ENCODE data around the gene SLC9A9. TPM values are rescaled to one million over a fixed set of nuclear protein-coding genes. Genes with fewer than 3 reads are reported as not detected.

The SLC9A9 gene
- polyA plus RNA-seq, 1 of the 3 experiments (the other 2 are of a cell fraction), result 0.05 TPM

DNA sequence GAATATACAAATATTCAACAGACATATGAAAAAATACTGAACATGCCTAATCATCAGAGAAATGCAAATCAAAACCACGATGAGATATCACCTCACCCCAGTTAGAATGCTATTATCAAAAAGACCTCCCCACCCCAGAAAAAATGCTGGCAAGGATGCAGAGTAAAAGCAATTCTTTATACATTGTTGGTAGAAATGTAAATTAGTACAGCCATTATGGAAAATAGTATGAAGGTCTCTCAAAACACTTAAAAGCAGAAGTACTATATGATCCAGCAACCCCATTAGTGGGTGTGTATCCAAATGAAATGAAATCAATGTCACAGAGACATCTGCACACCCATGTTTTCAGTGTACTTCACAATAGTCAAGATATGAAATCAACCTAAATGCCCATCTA, 420.0 kb downstream of the SLC9A9 start:
- Histone ChIP-seq H3K9me3 (no peaks in the 10 kb centered on the region), H2AFZ (ENCODE audit: low read depth) (no peak overlapping the region), H3K27me3 (ENCODE audit: insufficient read depth) (no peaks in the 10 kb centered on the region), H3K27ac (ENCODE audit: low read depth in 2 of 2, low read length in 1 of 2) (no peak overlapping the region), H3K4me1 (ENCODE audit: control insufficient read depth in 1 of 2, insufficient read depth in 2 of 2, low read depth in 1 of 2, low read length in 1 of 2) (no peaks in the 10 kb centered on the region), H4K20me1 (ENCODE audit: insufficient read depth) (no peaks in the 10 kb centered on the region), H3K4me3 (ENCODE audit: low read depth in 2 of 2, low read length in 1 of 2) (no peak overlapping the region), H3F3A (replicated peaks; ENCODE audit: insufficient read depth) (no peaks in the 10 kb centered on the region), H3K9ac (no peak overlapping the region), H3K79me2 (ENCODE audit: insufficient read depth) (no peaks in the 10 kb centered on the region), H3K4me2 (no peak overlapping the region), H3K9me2 (no peaks in the 10 kb centered on the region), H3K36me3 (replicated peaks in 1 of 2; ENCODE audit: control insufficient read depth in 1 of 2, insufficient read depth in 2 of 2, low read length in 1 of 2) (no peaks in the 10 kb centered on the region)
- CTCF ChIA-PET, result no interaction called here
- DNase-seq, result no peak
- POLR2A ChIA-PET, result no interaction called here
- WGBS (ENCODE audit: low lambda C conversion rate), result 5% methylated on average over 1 of the region's 1 CpG
- TF ChIP-seq SMC3 (IDR thresholded peaks at IDR 0.05; ENCODE audit: low read depth, low read length), result no peak
- no peak for TF ChIP-seq CHD2 (IDR thresholded peaks at IDR 0.05; ENCODE audit: low read length, partially characterized antibody)
- no peak for TF ChIP-seq RCOR1 (IDR thresholded peaks at IDR 0.05; ENCODE audit: low read length)
- TF ChIP-seq MEF2A (IDR thresholded peaks at IDR 0.05; ENCODE audit: borderline replicate concordance, low read depth), result no peak
- no peak for TF ChIP-seq YY1 (IDR thresholded peaks at IDR 0.05; ENCODE audit: low read depth)
- TF ChIP-seq RXRA (IDR thresholded peaks at IDR 0.05; ENCODE audit: borderline replicate concordance, low read depth), result no peak
- no peak for TF ChIP-seq RFX5 (IDR thresholded peaks at IDR 0.05; ENCODE audit: low read length)
- no peak for TF ChIP-seq NRF1 (IDR thresholded peaks at IDR 0.05; ENCODE audit: low read depth, low read length)
- TF ChIP-seq RAD21 (IDR thresholded peaks at IDR 0.05; ENCODE audit: low read length), result no peak
- no peak for TF ChIP-seq GATA2 (CRISPR knock-in tag; IDR thresholded peaks at IDR 0.05)
- TF ChIP-seq, protein P1, sequence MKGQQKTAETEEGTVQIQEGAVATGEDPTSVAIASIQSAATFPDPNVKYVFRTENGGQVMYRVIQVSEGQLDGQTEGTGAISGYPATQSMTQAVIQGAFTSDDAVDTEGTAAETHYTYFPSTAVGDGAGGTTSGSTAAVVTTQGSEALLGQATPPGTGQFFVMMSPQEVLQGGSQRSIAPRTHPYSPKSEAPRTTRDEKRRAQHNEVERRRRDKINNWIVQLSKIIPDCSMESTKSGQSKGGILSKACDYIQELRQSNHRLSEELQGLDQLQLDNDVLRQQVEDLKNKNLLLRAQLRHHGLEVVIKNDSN (IDR thresholded peaks at IDR 0.05; ENCODE audit: borderline replicate concordance, low read depth), result no peak
- no peak for TF ChIP-seq TCF12 (IDR thresholded peaks at IDR 0.05)
- TF ChIP-seq GABPA (IDR thresholded peaks at IDR 0.05; ENCODE audit: low read depth), result no peak
- TF ChIP-seq SIN3A (IDR thresholded peaks at IDR 0.05; ENCODE audit: borderline replicate concordance, low read depth, low read length), result no peak
- no peak for TF ChIP-seq EZH2phosphoT487 (IDR thresholded peaks at IDR 0.05; ENCODE audit: borderline replicate concordance, low read depth)
- no peak for TF ChIP-seq NFIC (IDR thresholded peaks at IDR 0.05; ENCODE audit: borderline replicate concordance)
- no peak for TF ChIP-seq POLR2AphosphoS5 (IDR thresholded peaks at IDR 0.05; ENCODE audit: low read depth, low read length)
- no peak for TF ChIP-seq FOSL2 (IDR thresholded peaks at IDR 0.05; ENCODE audit: borderline replicate concordance, low read depth)

DNA sequence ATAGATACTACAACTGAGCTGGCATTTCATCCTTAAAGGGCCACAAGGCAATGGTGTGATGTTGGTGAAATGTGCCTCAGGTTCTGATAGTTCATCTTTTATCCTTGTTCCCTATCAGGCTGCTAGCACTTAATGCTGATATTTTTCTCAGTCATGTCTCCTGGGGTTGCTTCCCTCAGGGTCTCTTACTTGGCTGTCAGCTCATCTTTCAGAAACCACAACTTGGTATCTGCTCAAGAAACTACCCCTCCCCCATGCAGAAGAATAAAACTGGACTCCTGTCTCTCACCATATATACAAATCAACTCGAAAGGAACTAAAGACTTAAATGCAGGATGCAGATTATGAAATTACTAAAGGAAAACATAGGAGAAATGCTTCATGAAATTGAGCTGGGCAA, 420.6 kb downstream of the SLC9A9 start:
- Histone ChIP-seq H3F3A (replicated peaks; ENCODE audit: insufficient read depth) (no peaks in the 10 kb centered on the region), H3K27me3 (ENCODE audit: insufficient read depth) (no peaks in the 10 kb centered on the region), H3K4me1 (ENCODE audit: control insufficient read depth in 1 of 2, insufficient read depth in 2 of 2, low read depth in 1 of 2, low read length in 1 of 2) (no peaks in the 10 kb centered on the region), H4K20me1 (ENCODE audit: insufficient read depth) (no peaks in the 10 kb centered on the region), H3K27ac (ENCODE audit: low read depth in 2 of 2, low read length in 1 of 2) (no peak overlapping the region), H3K4me2 (no peak overlapping the region), H3K9me3 (no peaks in the 10 kb centered on the region), H3K36me3 (replicated peaks in 1 of 2; ENCODE audit: control insufficient read depth in 1 of 2, insufficient read depth in 2 of 2, low read length in 1 of 2) (no peaks in the 10 kb centered on the region), H3K4me3 (ENCODE audit: low read depth in 2 of 2, low read length in 1 of 2) (no peak overlapping the region), H3K79me2 (ENCODE audit: insufficient read depth) (no peaks in the 10 kb centered on the region), H2AFZ (ENCODE audit: low read depth) (no peak overlapping the region), H3K9me2 (no peaks in the 10 kb centered on the region), H3K9ac (no peak overlapping the region)
- CTCF ChIA-PET, result no interaction called here
- POLR2A ChIA-PET, result no interaction called here
- TF ChIP-seq FOXJ3 (CRISPR knock-in tag; IDR thresholded peaks at IDR 0.05) (no peak), POLR2AphosphoS5 (IDR thresholded peaks at IDR 0.05; ENCODE audit: low read depth, low read length) (no peak), TEAD4 (IDR thresholded peaks at IDR 0.05; ENCODE audit: borderline replicate concordance, insufficient read depth) (no peak), MXI1 (IDR thresholded peaks at IDR 0.05; ENCODE audit: low read depth, low read length) (no peak), NRF1 (IDR thresholded peaks at IDR 0.05; ENCODE audit: low read depth, low read length) (no peak)
- TF ChIP-seq, protein P2, sequence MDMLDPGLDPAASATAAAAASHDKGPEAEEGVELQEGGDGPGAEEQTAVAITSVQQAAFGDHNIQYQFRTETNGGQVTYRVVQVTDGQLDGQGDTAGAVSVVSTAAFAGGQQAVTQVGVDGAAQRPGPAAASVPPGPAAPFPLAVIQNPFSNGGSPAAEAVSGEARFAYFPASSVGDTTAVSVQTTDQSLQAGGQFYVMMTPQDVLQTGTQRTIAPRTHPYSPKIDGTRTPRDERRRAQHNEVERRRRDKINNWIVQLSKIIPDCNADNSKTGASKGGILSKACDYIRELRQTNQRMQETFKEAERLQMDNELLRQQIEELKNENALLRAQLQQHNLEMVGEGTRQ (IDR thresholded peaks at IDR 0.05; ENCODE audit: borderline replicate concordance, low read depth, low read length), result no peak
- 4% methylated on average over 1 of the region's 1 CpG for WGBS (ENCODE audit: low lambda C conversion rate)
- DNase-seq, result no peak

Measured in SK-N-SH (cell line).